ENCODE data around the gene NNAT. TPM values are rescaled to one million over a fixed set of nuclear protein-coding genes. Genes with fewer than 3 reads are reported as not detected.
"Not testable (repeated sequence)": the region's sequence is repeated elsewhere in the genome, so short reads cannot be mapped to it uniquely, and the experiment has no call there.

NNAT gene
- total and polyA plus RNA-seq, 2 experiments from 2014 or later, result 0.90 TPM; not detected in 1

GRCh38 chr20:37551660-37552059 lies 30.6 kb downstream of the NNAT start:
- H3K36me3 ChIP-seq (ENCODE audit: low read depth), result not testable (repeated sequence)

GRCh38 chr20:37552415-37552814 lies 31.4 kb downstream of the NNAT start:
- H3K9me3 ChIP-seq (ENCODE audit: low read depth), result no peaks in the 10 kb centered on the region
- DNase-seq, result peak; percentile 46
- TF ChIP-seq EZH2phosphoT487 (IDR thresholded peaks at IDR 0.05; ENCODE audit: insufficient read depth, low read depth), result no peak
- TF ChIP-seq EZH2 (IDR thresholded peaks at IDR 0.05; ENCODE audit: insufficient read depth, poor library complexity, severe bottlenecking), result no peak
- no peak overlapping the region for H3K4me2 ChIP-seq (ENCODE audit: unreplicated experiment)
- no peaks in the 10 kb centered on the region for H4K20me1 ChIP-seq (ENCODE audit: insufficient read depth)
- peaks cover 17% of the 10 kb centered on the region; the same call in 1 of the 2 replicates for H3K27me3 ChIP-seq (replicated peaks; ENCODE audit: insufficient read depth)
- H3K9ac ChIP-seq, result no peak overlapping the region
- no peak overlapping the region for H3K27ac ChIP-seq
- H3F3A ChIP-seq (ENCODE audit: insufficient read depth), result 0 out of 2 replicates have a peak, but pooled peaks cover 9% of the 10 kb centered on the region
- H3K4me3 ChIP-seq, result no peak overlapping the region
- no peaks in the 10 kb centered on the region for H3K4me1 ChIP-seq (ENCODE audit: insufficient read depth)
- H3K79me2 ChIP-seq (ENCODE audit: insufficient read depth), result no peaks in the 10 kb centered on the region
- H3K36me3 ChIP-seq (ENCODE audit: low read depth), result no peaks in the 10 kb centered on the region
- H2AFZ ChIP-seq, result no peak overlapping the region
- in situ Hi-C loops (cut with MboI), result no loop called here
- WGBS, 2 experiments (ENCODE audit: low coverage in 1 of 2, low lambda C conversion rate in 2 of 2, missing lambda C conversion rate in 2 of 2), result 4 to 8% methylated on average over 1 of the region's 1 CpG
- no peaks in the 10 kb centered on the region for H3K9me2 ChIP-seq (ENCODE audit: insufficient read depth)

More at GRCh38 chr20:37551660-37552059, 30.6 kb downstream of the NNAT start:
- H3K4me2 ChIP-seq (ENCODE audit: unreplicated experiment); H3K9ac ChIP-seq; H2AFZ ChIP-seq; DNase-seq; H3K27ac ChIP-seq; in situ Hi-C loops (cut with MboI); H4K20me1 ChIP-seq (ENCODE audit: insufficient read depth); H3K79me2 ChIP-seq (ENCODE audit: insufficient read depth); H3F3A ChIP-seq (ENCODE audit: insufficient read depth); H3K4me3 ChIP-seq; H3K4me1 ChIP-seq (ENCODE audit: insufficient read depth); H3K9me2 ChIP-seq (ENCODE audit: insufficient read depth); H3K9me3 ChIP-seq (ENCODE audit: low read depth): not testable (repeated sequence)
- WGBS, 2 experiments (ENCODE audit: low coverage in 1 of 2, low lambda C conversion rate in 2 of 2, missing lambda C conversion rate in 2 of 2), result 86 to 95% methylated on average over 2 of the region's 2 CpGs
- peaks cover 17% of the 10 kb centered on the region; the same call in 1 of the 2 replicates for H3K27me3 ChIP-seq (replicated peaks; ENCODE audit: insufficient read depth)

GRCh38 chr20:37554721-37555298 lies 33.8 kb downstream of the NNAT start:
- H3K4me1 ChIP-seq (ENCODE audit: insufficient read depth); H3K9me2 ChIP-seq (ENCODE audit: insufficient read depth); H3K9ac ChIP-seq; H2AFZ ChIP-seq; H3F3A ChIP-seq (ENCODE audit: insufficient read depth); H3K4me3 ChIP-seq; DNase-seq; H3K79me2 ChIP-seq (ENCODE audit: insufficient read depth); H3K4me2 ChIP-seq (ENCODE audit: unreplicated experiment); H3K36me3 ChIP-seq (ENCODE audit: low read depth); in situ Hi-C loops (cut with MboI); H4K20me1 ChIP-seq (ENCODE audit: insufficient read depth); H3K27ac ChIP-seq; H3K9me3 ChIP-seq (ENCODE audit: low read depth): not testable (repeated sequence)
- 65 to 72% methylated on average over 13 of the region's 13 CpGs for WGBS, 2 experiments (ENCODE audit: low coverage in 1 of 2, low lambda C conversion rate in 2 of 2, missing lambda C conversion rate in 2 of 2)
- peaks cover 23% of the 10 kb centered on the region; the same call in 1 of the 2 replicates for H3K27me3 ChIP-seq (replicated peaks; ENCODE audit: insufficient read depth)

GRCh38 chr20:37556538-37556937 lies 35.5 kb downstream of the NNAT start:
- Histone ChIP-seq H2AFZ (no peak overlapping the region), H3K27me3 (replicated peaks; ENCODE audit: insufficient read depth) (0 out of 2 replicates have a peak, but pooled peaks cover 23% of the 10 kb centered on the region), H3K79me2 (ENCODE audit: insufficient read depth) (no peaks in the 10 kb centered on the region), H3K9ac (no peak overlapping the region), H4K20me1 (ENCODE audit: insufficient read depth) (no peaks in the 10 kb centered on the region), H3K36me3 (ENCODE audit: low read depth) (no peaks in the 10 kb centered on the region), H3K4me3 (no peak overlapping the region), H3K9me3 (ENCODE audit: low read depth) (no peaks in the 10 kb centered on the region), H3K9me2 (ENCODE audit: insufficient read depth) (no peaks in the 10 kb centered on the region), H3K27ac (no peak overlapping the region), H3F3A (ENCODE audit: insufficient read depth) (0 out of 2 replicates have a peak, but pooled peaks cover 9% of the 10 kb centered on the region), H3K4me1 (ENCODE audit: insufficient read depth) (no peaks in the 10 kb centered on the region), H3K4me2 (ENCODE audit: unreplicated experiment) (no peak overlapping the region)
- WGBS, 2 experiments (ENCODE audit: low coverage in 1 of 2, low lambda C conversion rate in 2 of 2, missing lambda C conversion rate in 2 of 2), result 57 to 64% methylated on average over 6 of the region's 6 CpGs
- TF ChIP-seq EZH2phosphoT487 (IDR thresholded peaks at IDR 0.05; ENCODE audit: insufficient read depth, low read depth), result no peak
- no peak for TF ChIP-seq EZH2 (IDR thresholded peaks at IDR 0.05; ENCODE audit: insufficient read depth, poor library complexity, severe bottlenecking)
- DNase-seq, result no peak
- in situ Hi-C loops (cut with MboI), result no loop called here

GRCh38 chr20:37558306-37558705 lies 37.3 kb downstream of the NNAT start:
- Histone ChIP-seq H3K4me2 (ENCODE audit: unreplicated experiment) (no peak overlapping the region), H3K4me1 (ENCODE audit: insufficient read depth) (no peaks in the 10 kb centered on the region), H3K9ac (no peak overlapping the region), H2AFZ (no peak overlapping the region), H3K79me2 (ENCODE audit: insufficient read depth) (no peaks in the 10 kb centered on the region), H3K27me3 (replicated peaks; ENCODE audit: insufficient read depth) (peaks cover 38% of the 10 kb centered on the region; the same call in 1 of the 2 replicates), H4K20me1 (ENCODE audit: insufficient read depth) (no peaks in the 10 kb centered on the region), H3K36me3 (ENCODE audit: low read depth) (no peaks in the 10 kb centered on the region), H3K4me3 (no peak overlapping the region), H3K9me3 (ENCODE audit: low read depth) (no peaks in the 10 kb centered on the region), H3K27ac (no peak overlapping the region), H3F3A (ENCODE audit: insufficient read depth) (no peaks in the 10 kb centered on the region), H3K9me2 (ENCODE audit: insufficient read depth) (no peaks in the 10 kb centered on the region)
- in situ Hi-C loops (cut with MboI), result no loop called here
- TF ChIP-seq EZH2 (IDR thresholded peaks at IDR 0.05; ENCODE audit: insufficient read depth, poor library complexity, severe bottlenecking) (no peak), EZH2phosphoT487 (IDR thresholded peaks at IDR 0.05; ENCODE audit: insufficient read depth, low read depth) (no peak)
- DNase-seq, result no peak
- 56 to 60% methylated on average over 4 of the region's 4 CpGs for WGBS, 2 experiments (ENCODE audit: low coverage in 1 of 2, low lambda C conversion rate in 2 of 2, missing lambda C conversion rate in 2 of 2)

Measured in GM23248 (cell line).